Measurements from ENCODE around the gene MTHFD1.

- no peak for TF ChIP-seq ELF1 (IDR thresholded peaks at IDR 0.05; ENCODE audit: borderline replicate concordance, low read depth)
- TF ChIP-seq ATF3 (IDR thresholded peaks at IDR 0.05) = no peak
- no peak for TF ChIP-seq REST (IDR thresholded peaks at IDR 0.05; ENCODE audit: low read depth)
- no peak for TF ChIP-seq POLR2AphosphoS5 (IDR thresholded peaks at IDR 0.05; ENCODE audit: low read depth, low read length)
- TF ChIP-seq CTCF (IDR thresholded peaks at IDR 0.05 in 2 of 3, conservative IDR thresholded peaks at IDR 0.05 in 1 of 3; ENCODE audit: borderline replicate concordance in 1 of 3, insufficient read depth in 1 of 3, low read depth in 2 of 3, low read length in 2 of 3) = no peak
- no peak for TF ChIP-seq SRF (IDR thresholded peaks at IDR 0.05; ENCODE audit: low read depth)
- TF ChIP-seq MAX (IDR thresholded peaks at IDR 0.05) = no peak
- no peak for TF ChIP-seq POLR2A (IDR thresholded peaks at IDR 0.05; ENCODE audit: borderline replicate concordance, extremely low read depth, insufficient read depth, insufficient read length)
- no peak for TF ChIP-seq RAD21 (IDR thresholded peaks at IDR 0.05; ENCODE audit: low read depth)
- TF ChIP-seq EZH2 (IDR thresholded peaks at IDR 0.05) = no peak
- TF ChIP-seq ZFX (IDR thresholded peaks at IDR 0.05) = no peak
- TF ChIP-seq CEBPB (IDR thresholded peaks at IDR 0.05; ENCODE audit: low read depth) = no peak
- no peak for TF ChIP-seq EZH2phosphoT487 (IDR thresholded peaks at IDR 0.05; ENCODE audit: borderline replicate concordance)
- no peak for TF ChIP-seq SP1 (IDR thresholded peaks at IDR 0.05; ENCODE audit: low read depth)
These were observed 107.1 kb downstream of the MTHFD1 start for GRCh38 chr14:64495252-64495651.
